HUES6 (cell line): ENCODE measurements around the gene LMNA.

Source experiments
- H3K27ac ChIP-seq: 2 replicates; pipeline ENCODE4 v1.7.0; 2013; ENCODE audit warnings: low read depth, mild to moderate bottlenecking, low read length, inconsistent platforms
- H3K27me3 ChIP-seq: 2 replicates; pipeline ENCODE4 v1.6.1; 2013; ENCODE audit warnings: low read length; ENCODE audit not compliant: control insufficient read depth, insufficient read depth
- H3K36me3 ChIP-seq: 2 replicates; pipeline ENCODE4 v1.6.1; 2013; ENCODE audit warnings: low read length; ENCODE audit not compliant: control insufficient read depth, insufficient read depth
- H3K4me1 ChIP-seq: 2 replicates; pipeline ENCODE4 v1.6.1; 2013; ENCODE audit warnings: low read length; ENCODE audit not compliant: control insufficient read depth, insufficient read depth
- H3K4me3 ChIP-seq: 2 replicates; pipeline ENCODE4 v1.5.1; 2013; ENCODE audit warnings: low read depth, low read length
- H3K9ac ChIP-seq: one replicate; pipeline ENCODE4 v1.6.1; 2013; ENCODE audit warnings: mild to moderate bottlenecking, low read length
- H3K9me3 ChIP-seq: 2 replicates; pipeline ENCODE4 v1.6.1; 2013; ENCODE audit warnings: low read depth, low read length; ENCODE audit not compliant: control insufficient read depth, insufficient read depth

Gene LMNA

DNA sequence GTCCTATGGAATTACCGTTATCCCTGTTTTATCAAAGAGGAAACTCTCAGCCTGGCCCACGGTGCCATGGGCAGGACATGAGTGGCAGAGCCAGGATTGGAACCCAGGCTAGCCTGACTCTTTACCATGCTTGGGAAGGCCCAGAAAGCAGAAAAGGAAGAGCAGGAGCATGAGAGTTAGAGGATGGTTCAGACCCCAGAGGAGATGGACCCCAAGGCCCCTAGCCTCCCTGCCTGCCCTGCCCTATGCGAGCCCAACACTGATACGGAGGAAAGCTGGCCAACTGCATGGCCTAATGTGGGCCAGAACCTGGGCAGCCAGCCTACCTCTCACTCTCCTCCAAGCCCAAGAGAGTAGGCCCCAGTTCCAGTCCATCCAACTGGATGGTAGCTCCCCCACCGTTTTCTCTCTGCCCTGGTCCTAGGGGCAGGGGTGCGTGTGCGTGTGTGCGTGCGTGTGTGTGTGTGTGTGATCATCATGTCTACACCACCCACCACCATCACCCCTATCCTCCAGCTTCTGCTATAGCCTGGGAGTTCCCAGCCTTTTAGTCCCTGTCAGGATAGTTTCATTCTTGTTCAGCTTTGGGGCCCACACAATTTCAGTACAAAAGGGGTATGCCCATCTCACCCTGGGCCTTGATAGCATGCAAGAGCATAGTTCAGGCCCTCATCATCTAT lies 16.9 kb upstream of the LMNA start:
- no peak overlapping the region for H3K9ac ChIP-seq
- peaks cover 40% of the 10 kb centered on the region; the same call in 1 of the 2 replicates for H3K4me1 ChIP-seq

DNA sequence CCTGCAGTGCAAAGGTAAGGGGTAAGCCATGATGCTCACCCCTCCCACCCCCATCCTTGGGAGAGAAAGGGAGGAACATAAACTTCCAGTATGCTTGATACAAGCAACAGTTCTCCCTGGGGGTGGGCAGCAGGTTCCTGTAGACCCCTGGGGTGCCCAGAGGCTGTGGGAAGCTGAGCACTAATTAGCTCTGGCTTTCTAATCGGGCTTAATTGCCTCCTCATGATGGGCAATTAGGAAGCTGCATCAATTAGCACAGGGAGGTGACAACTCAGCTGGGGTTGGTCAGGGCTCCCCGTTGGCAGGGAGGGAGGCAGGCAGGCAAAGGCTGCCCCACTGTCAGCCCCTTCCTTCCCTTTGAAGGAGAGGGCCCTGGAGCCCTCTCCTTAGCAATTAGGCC lies 15.7 kb upstream of the LMNA start:
- H3K36me3 ChIP-seq, result peaks cover 4% of the 10 kb centered on the region; the same call in 1 of the 2 replicates
- H3K27me3 ChIP-seq, result no peaks in the 10 kb centered on the region
- peaks cover 52% of the 10 kb centered on the region for H3K4me1 ChIP-seq
- H3K27ac ChIP-seq, result no peak overlapping the region
- no peaks in the 10 kb centered on the region for H3K9me3 ChIP-seq
- no peak overlapping the region for H3K4me3 ChIP-seq
- no peak overlapping the region for H3K9ac ChIP-seq

More for the DNA sequence above, 16.9 kb upstream of the LMNA start:
- H3K9me3 ChIP-seq, result no peaks in the 10 kb centered on the region
- no peak overlapping the region for H3K27ac ChIP-seq
- H3K27me3 ChIP-seq, result no peaks in the 10 kb centered on the region
- H3K36me3 ChIP-seq, result peaks cover 9% of the 10 kb centered on the region
- no peak overlapping the region for H3K4me3 ChIP-seq

DNA sequence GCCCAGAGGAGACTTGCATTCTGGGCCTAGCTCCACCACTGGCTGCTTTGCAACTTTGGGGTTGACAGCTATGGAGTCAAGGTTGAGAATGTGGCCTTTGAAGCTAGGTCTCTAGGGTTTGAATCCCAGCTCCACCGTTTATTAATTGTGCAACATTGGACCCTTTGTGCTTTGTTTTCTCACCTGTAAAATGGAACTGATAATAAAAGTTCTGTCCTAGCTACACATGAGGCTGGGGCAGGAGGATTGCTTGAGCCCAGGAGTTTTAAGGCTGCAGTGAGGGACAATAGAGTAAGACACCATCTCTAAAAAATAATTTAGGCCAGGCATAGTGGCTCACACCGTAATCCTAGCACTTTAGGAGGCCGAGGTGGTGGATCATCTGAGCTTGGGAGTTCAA lies 15.2 kb upstream of the LMNA start:
- Histone ChIP-seq H3K4me1 (peaks cover 57% of the 10 kb centered on the region), H3K27ac (no peak overlapping the region), H3K9me3 (no peaks in the 10 kb centered on the region), H3K27me3 (no peaks in the 10 kb centered on the region), H3K9ac (no peak overlapping the region), H3K36me3 (no peaks in the 10 kb centered on the region), H3K4me3 (no peak overlapping the region)

- Histone ChIP-seq H3K27me3 (no peaks in the 10 kb centered on the region), H3K4me1 (peaks cover 68% of the 10 kb centered on the region), H3K9me3 (no peaks in the 10 kb centered on the region), H3K4me3 (no peak overlapping the region), H3K27ac (no peak overlapping the region), H3K36me3 (no peaks in the 10 kb centered on the region), H3K9ac (no peak overlapping the region)
Measured at GRCh38 chr1:156100205-156100995, 14.1 kb upstream of the LMNA start.

DNA sequence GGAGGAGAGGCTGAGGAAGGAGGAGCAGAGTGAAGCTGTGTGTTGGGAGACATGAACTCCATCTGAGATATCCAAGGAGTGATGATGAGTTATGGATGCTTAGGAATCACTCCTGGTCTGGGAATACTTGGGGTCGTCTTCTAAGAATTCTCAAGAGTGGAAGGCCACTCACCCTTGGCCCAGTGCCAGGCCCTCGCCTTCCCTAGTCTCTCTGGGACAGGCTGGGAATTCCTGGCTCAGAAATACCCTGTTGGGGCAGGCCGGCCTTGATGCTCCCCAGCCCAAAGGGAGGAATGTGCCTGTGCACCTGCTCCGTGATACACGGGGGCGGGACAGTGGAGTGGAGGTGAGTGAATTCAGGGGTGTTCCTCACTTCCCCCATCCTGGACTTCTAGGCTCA lies 12.6 kb upstream of the LMNA start:
- peaks cover 68% of the 10 kb centered on the region for H3K4me1 ChIP-seq
- no peaks in the 10 kb centered on the region for H3K9me3 ChIP-seq
- H3K27me3 ChIP-seq, result no peaks in the 10 kb centered on the region
- H3K27ac ChIP-seq, result no peak overlapping the region
- H3K4me3 ChIP-seq, result no peak overlapping the region
- no peak overlapping the region for H3K9ac ChIP-seq
- no peaks in the 10 kb centered on the region for H3K36me3 ChIP-seq

GRCh38 chr1:156102633-156103511 lies 11.6 kb upstream of the LMNA start:
- Histone ChIP-seq H3K27ac (no peak overlapping the region), H3K9ac (peak overlapping the region; percentile 15), H3K4me1 (peaks cover 74% of the 10 kb centered on the region), H3K4me3 (no peak overlapping the region), H3K27me3 (no peaks in the 10 kb centered on the region), H3K9me3 (no peaks in the 10 kb centered on the region), H3K36me3 (no peaks in the 10 kb centered on the region)

DNA sequence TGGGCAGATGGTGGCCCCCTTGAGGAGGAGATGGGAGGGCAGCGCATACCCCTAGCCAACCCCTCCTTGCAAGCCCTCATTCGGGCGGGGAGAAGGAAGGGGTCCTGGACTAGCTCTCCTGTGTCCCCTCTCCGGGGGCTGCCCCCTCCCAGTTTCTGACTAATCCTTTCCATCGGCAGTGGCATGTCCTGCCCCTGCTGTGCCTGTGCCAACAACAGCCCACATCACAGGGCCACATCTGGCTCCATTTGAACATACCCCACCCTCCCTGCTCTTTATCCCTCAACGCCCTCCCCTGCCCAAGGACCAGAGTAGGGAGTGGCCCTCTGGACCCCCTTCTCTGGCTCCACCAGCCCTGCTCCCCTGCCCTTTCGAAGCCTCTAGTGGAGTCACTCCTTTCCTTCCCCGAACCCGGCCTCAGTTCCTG lies 11.0 kb upstream of the LMNA start:
- no peak overlapping the region for H3K4me3 ChIP-seq
- no peaks in the 10 kb centered on the region for H3K27me3 ChIP-seq
- H3K4me1 ChIP-seq, result peaks cover 77% of the 10 kb centered on the region
- H3K36me3 ChIP-seq, result no peaks in the 10 kb centered on the region
- H3K27ac ChIP-seq, result no peak overlapping the region
- no peaks in the 10 kb centered on the region for H3K9me3 ChIP-seq
- peak overlapping the region; percentile 60 for H3K9ac ChIP-seq

- H3K9me3 ChIP-seq, result no peaks in the 10 kb centered on the region
- H3K4me3 ChIP-seq, result peak overlapping the region; percentile 5; the same call in 1 of the 2 replicates
- no peaks in the 10 kb centered on the region for H3K27me3 ChIP-seq
- H3K27ac ChIP-seq, result no peak overlapping the region
- peaks cover 70% of the 10 kb centered on the region for H3K4me1 ChIP-seq
- H3K9ac ChIP-seq, result peak overlapping the region; percentile 60
- no peaks in the 10 kb centered on the region for H3K36me3 ChIP-seq
Measured at GRCh38 chr1:156104065-156104810, 10.3 kb upstream of the LMNA start.

DNA sequence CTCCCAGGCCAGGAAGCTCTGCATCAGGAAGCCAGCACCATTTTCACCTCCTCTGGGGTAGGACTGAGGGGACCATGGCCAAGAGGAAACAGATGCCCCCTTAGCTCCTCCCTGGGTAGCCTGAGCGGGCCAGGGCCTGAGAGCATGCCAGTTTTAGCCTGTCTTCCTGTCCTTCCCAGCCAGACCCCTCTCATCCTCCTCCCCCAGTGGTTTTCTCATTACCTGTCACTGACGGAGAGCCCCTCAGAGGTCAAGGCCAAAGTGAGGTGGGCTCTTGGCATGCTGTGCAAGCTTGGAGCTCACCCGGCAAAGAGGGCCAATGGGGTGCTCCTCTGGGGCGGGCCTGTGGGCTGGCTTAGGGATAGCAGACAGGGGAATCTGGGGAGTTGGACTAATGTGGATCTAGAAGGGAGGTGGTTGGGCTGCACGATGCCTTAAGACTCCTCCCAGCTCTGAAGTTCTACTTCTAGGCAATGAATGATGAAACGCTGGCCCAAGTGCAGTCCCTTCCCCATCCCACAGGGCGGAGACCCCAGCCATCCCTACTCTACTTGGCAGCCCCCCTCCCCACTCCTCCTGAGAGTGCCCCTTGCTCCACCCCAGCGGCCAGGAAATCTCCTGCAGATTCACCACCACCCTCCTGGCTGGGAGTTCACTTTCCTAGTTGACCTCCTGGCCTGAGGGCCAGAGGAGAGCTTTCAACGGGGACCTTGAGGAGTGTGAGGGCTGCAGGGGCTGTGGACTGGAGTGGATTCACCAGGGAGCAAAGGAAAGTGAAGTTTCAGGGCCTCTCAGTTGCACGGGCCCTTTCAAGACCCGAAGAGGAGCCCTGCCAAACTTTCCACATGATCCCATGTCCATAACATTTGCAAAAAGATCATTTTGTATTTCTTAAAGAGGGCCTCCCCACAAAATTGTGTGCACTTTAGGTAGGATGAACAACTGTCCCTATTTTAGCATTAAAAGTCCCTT lies 9.4 kb upstream of the LMNA start:
- H3K4me3 ChIP-seq, result peak overlapping the region; percentile 67
- H3K9ac ChIP-seq, result peak overlapping the region; percentile 98
- peak overlapping the region; percentile 95; the same call in 1 of the 2 replicates for H3K27ac ChIP-seq
- H3K36me3 ChIP-seq, result no peaks in the 10 kb centered on the region
- H3K4me1 ChIP-seq, result peaks cover 68% of the 10 kb centered on the region
- H3K27me3 ChIP-seq, result no peaks in the 10 kb centered on the region
- H3K9me3 ChIP-seq, result no peaks in the 10 kb centered on the region
